HFF-Myc (cell line): Measurements from ENCODE around the gene MMP10.
A peak's percentile ranks its signal among the peaks of the same experiment; 100 is the strongest.

Experiments used
- DNase-seq: peaks from one replicate; pipeline ENCODE4 v3.0.0-alpha.2; 2011; ENCODE audit warnings: low read depth; ENCODE audit errors: extremely low read depth
- H3K4me3 ChIP-seq: replicated peaks from 2 replicates; pipeline ENCODE4 v1.5.1; 2011; ENCODE audit warnings: low read depth, mild to moderate bottlenecking, control low read depth, low read length
- TF ChIP-seq, protein P1 (sequence below): IDR thresholded peaks from 2 replicates; pipeline ENCODE4 v1.5.1; 2012; ENCODE audit warnings: mild to moderate bottlenecking, low read depth, low read length, control low read depth; ENCODE audit errors: missing control alignments

The MMP10 gene

GRCh38 chr11:102771351-102771750, 9.1 kb downstream of the MMP10 start:
- no peak for DNase-seq
- no peak overlapping the region for H3K4me3 ChIP-seq
- TF ChIP-seq, protein P1, sequence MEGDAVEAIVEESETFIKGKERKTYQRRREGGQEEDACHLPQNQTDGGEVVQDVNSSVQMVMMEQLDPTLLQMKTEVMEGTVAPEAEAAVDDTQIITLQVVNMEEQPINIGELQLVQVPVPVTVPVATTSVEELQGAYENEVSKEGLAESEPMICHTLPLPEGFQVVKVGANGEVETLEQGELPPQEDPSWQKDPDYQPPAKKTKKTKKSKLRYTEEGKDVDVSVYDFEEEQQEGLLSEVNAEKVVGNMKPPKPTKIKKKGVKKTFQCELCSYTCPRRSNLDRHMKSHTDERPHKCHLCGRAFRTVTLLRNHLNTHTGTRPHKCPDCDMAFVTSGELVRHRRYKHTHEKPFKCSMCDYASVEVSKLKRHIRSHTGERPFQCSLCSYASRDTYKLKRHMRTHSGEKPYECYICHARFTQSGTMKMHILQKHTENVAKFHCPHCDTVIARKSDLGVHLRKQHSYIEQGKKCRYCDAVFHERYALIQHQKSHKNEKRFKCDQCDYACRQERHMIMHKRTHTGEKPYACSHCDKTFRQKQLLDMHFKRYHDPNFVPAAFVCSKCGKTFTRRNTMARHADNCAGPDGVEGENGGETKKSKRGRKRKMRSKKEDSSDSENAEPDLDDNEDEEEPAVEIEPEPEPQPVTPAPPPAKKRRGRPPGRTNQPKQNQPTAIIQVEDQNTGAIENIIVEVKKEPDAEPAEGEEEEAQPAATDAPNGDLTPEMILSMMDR, result no peak

DNA sequence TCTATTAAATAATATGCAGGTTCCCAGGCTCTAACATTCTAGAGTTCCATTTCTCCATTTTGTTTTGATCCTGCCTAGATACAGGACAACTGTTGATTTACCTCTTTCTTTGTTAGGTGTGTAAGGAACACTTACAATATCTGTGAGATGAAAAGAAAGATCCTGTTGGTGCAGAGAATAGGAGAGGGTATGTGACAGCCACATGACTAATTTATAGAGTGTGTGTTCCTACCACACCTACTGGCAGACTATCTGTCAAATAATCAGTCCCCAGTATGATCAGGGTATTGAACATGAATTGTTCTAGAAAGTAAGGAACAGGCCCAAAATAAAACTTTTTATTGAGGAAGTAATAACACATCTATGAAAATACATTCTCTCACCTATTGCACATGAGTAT, 10.2 kb downstream of the MMP10 start:
- no peak for DNase-seq
- TF ChIP-seq, protein P1, result no peak
- no peak overlapping the region for H3K4me3 ChIP-seq

- no peak overlapping the region for H3K4me3 ChIP-seq
- TF ChIP-seq, protein P1, result no peak
- DNase-seq, result no peak
These were observed 12.6 kb downstream of the MMP10 start for GRCh38 chr11:102767800-102768199.

GRCh38 chr11:102763440-102763839, 17.0 kb downstream of the MMP10 start:
- TF ChIP-seq, protein P1, result no peak
- no peak overlapping the region for H3K4me3 ChIP-seq
- no peak for DNase-seq

- DNase-seq, result no peak
These were observed 18.1 kb downstream of the MMP10 start for GRCh38 chr11:102762361-102762767.

DNA sequence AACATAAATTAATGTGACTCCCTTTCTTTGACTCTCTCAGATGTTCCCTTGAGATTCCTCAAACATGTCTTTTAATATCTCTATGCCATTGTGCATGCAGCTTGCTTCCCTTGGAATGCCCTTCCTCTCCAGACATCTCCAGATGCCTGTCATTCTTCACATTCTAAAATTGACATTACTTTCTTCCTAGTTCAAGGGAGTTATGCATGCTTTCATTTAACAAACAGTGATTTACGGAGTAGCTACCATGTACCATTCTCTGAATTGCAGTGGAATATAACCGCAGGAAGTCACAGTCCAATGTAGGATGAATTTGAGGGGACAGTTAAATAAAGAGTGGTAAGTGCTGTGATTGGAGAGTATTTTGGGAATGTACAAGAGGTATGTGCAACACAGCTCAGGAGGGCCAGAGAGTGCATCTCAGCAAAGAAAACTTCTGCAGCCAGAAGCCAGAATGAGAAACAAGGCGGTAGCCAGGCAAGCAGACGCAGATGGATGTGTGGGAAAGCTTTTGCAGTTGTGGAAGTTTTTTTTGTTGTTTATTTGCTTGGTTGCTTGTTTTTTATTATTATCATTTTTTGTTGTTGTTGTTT, 18.7 kb downstream of the MMP10 start:
- TF ChIP-seq, protein P1, result no peak
- DNase-seq, result no peak
- no peak overlapping the region for H3K4me3 ChIP-seq

More at GRCh38 chr11:102762361-102762767, 18.1 kb downstream of the MMP10 start:
- TF ChIP-seq, protein P1, result no peak
- no peak overlapping the region for H3K4me3 ChIP-seq

DNA sequence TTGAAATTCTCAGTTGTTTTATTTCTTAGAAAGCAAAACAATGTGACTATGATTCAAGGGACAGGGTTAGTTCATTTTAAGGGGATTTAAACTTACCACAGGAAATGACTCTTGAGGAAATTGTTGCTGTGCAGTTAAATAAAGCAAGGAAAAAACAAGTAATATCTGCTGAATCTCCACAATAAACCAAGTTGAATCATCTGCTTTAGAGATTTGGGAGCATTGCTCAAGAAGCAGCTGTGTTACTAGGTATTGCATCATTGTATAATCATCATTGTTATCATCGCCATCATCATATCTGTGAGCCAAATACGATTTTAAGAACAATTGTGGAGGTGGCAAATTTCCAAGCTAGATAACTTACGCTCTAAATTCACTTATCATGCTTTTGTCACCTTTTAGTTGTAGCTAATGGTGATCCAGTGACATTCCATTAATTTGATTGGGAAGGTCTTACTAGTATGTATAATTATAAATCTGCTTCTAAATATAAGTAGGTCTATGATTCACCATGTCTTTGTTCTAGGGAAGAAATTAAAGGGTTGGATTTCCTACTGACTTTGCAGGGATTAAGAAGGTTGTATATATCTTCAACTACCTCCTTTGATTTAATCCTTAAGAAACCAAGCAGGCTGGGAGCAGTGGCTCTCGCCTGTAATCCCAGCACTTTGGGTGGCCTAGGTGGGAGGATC, 19.9 kb downstream of the MMP10 start:
- TF ChIP-seq, protein P1, result no peak
- H3K4me3 ChIP-seq, result no peak overlapping the region
- DNase-seq, result peak; percentile 86
